SK-N-SH treated with all-trans-retinoic acid at 6 μM for 48 hours (cell line): ENCODE measurements around the gene PDE5A.

Experiments
- ARNTL ChIP-seq: fragments of 450-650 bp; formaldehyde crosslinking; IDR thresholded peaks from 2 replicates; pipeline ENCODE4 v1.5.0; 2020; ENCODE audit warnings: low read depth, mild to moderate bottlenecking, moderate library complexity, borderline replicate concordance
- BACH2 ChIP-seq: fragments of 250-450 bp; sonication (Bioruptor Pico); IDR thresholded peaks from 2 replicates; pipeline ENCODE4 v1.9.0; 2021; ENCODE audit warnings: mild to moderate bottlenecking, borderline replicate concordance
- SNAI2 ChIP-seq: fragments of 250-450 bp; sonication (Bioruptor Pico); IDR thresholded peaks from 2 replicates; pipeline ENCODE4 v1.5.0; 2020; ENCODE audit warnings: mild to moderate bottlenecking, moderate library complexity
- TOX ChIP-seq: fragments of 250-450 bp; sonication (Bioruptor Pico); IDR thresholded peaks from 2 replicates; pipeline ENCODE4 v1.8.0; 2021; ENCODE audit warnings: mild to moderate bottlenecking, moderate library complexity, borderline replicate concordance
- ZNF8 ChIP-seq: fragments of 450-650 bp; formaldehyde crosslinking; IDR thresholded peaks from 2 replicates; pipeline ENCODE4 v1.5.0; 2020; ENCODE audit warnings: mild to moderate bottlenecking, moderate library complexity
- TF ChIP-seq, protein P1 (sequence below): fragments of 250-450 bp; sonication (Bioruptor Pico); IDR thresholded peaks from 2 replicates; pipeline ENCODE4 v1.5.1; 2020; ENCODE audit warnings: low read depth, mild to moderate bottlenecking, moderate library complexity
- TF ChIP-seq, protein P2 (sequence below): fragments of 250-450 bp; sonication (Bioruptor Pico); IDR thresholded peaks from 2 replicates; pipeline ENCODE4 v1.8.0; 2020; ENCODE audit warnings: mild to moderate bottlenecking, moderate library complexity, borderline replicate concordance
- TF ChIP-seq, protein P3 (sequence below): fragments of 250-450 bp; sonication (Bioruptor Pico); IDR thresholded peaks from 2 replicates; pipeline ENCODE4 v1.5.0; 2020; ENCODE audit warnings: mild to moderate bottlenecking, moderate library complexity

DNA sequence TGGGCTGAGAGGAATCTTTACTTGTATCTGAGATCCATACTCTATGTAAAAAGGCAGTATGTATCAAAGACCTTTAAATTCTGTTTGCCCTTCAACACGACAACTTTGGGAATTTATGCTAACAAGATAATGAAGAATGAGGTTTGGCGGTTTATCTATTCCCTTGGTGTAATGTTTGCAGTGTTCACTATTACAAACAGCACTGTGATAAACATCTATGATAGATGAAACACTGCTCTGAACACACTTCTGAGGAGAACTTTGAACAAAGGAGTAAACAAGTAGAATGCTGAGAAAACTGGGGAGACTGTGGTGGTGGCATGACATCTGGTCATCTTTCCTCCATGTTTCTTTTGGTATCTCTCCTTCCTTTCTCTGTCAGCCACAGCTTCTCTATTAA, 126.9 kb downstream of the PDE5A start:
- TF ChIP-seq BACH2 (CRISPR knock-in tag) = no peak
- TF ChIP-seq, protein P1, sequence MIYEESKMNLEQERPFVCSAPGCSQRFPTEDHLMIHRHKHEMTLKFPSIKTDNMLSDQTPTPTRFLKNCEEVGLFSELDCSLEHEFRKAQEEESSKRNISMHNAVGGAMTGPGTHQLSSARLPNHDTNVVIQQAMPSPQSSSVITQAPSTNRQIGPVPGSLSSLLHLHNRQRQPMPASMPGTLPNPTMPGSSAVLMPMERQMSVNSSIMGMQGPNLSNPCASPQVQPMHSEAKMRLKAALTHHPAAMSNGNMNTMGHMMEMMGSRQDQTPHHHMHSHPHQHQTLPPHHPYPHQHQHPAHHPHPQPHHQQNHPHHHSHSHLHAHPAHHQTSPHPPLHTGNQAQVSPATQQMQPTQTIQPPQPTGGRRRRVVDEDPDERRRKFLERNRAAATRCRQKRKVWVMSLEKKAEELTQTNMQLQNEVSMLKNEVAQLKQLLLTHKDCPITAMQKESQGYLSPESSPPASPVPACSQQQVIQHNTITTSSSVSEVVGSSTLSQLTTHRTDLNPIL (CRISPR knock-in tag) = no peak
- TF ChIP-seq ZNF8 = no peak
- no peak for TF ChIP-seq TOX (CRISPR knock-in tag)
- no peak for TF ChIP-seq ARNTL
- TF ChIP-seq, protein P2, sequence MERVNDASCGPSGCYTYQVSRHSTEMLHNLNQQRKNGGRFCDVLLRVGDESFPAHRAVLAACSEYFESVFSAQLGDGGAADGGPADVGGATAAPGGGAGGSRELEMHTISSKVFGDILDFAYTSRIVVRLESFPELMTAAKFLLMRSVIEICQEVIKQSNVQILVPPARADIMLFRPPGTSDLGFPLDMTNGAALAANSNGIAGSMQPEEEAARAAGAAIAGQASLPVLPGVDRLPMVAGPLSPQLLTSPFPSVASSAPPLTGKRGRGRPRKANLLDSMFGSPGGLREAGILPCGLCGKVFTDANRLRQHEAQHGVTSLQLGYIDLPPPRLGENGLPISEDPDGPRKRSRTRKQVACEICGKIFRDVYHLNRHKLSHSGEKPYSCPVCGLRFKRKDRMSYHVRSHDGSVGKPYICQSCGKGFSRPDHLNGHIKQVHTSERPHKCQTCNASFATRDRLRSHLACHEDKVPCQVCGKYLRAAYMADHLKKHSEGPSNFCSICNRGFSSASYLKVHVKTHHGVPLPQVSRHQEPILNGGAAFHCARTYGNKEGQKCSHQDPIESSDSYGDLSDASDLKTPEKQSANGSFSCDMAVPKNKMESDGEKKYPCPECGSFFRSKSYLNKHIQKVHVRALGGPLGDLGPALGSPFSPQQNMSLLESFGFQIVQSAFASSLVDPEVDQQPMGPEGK (CRISPR knock-in tag) = no peak
- TF ChIP-seq, protein P3, sequence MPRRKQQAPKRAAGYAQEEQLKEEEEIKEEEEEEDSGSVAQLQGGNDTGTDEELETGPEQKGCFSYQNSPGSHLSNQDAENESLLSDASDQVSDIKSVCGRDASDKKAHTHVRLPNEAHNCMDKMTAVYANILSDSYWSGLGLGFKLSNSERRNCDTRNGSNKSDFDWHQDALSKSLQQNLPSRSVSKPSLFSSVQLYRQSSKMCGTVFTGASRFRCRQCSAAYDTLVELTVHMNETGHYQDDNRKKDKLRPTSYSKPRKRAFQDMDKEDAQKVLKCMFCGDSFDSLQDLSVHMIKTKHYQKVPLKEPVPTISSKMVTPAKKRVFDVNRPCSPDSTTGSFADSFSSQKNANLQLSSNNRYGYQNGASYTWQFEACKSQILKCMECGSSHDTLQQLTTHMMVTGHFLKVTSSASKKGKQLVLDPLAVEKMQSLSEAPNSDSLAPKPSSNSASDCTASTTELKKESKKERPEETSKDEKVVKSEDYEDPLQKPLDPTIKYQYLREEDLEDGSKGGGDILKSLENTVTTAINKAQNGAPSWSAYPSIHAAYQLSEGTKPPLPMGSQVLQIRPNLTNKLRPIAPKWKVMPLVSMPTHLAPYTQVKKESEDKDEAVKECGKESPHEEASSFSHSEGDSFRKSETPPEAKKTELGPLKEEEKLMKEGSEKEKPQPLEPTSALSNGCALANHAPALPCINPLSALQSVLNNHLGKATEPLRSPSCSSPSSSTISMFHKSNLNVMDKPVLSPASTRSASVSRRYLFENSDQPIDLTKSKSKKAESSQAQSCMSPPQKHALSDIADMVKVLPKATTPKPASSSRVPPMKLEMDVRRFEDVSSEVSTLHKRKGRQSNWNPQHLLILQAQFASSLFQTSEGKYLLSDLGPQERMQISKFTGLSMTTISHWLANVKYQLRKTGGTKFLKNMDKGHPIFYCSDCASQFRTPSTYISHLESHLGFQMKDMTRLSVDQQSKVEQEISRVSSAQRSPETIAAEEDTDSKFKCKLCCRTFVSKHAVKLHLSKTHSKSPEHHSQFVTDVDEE = no peak
- TF ChIP-seq SNAI2 (CRISPR knock-in tag) = no peak
